MCF 10A (cell line): Measurements from ENCODE around the gene BASP1. TPM values are rescaled to one million over a fixed set of nuclear protein-coding genes. Genes with fewer than 3 reads are reported as not detected.
"Not testable (repeated sequence)": the region's sequence is repeated elsewhere in the genome, so short reads cannot be mapped to it uniquely, and the experiment has no call there.

Experiments used
- BruUV-seq: library from RNA; stranded (reverse); fragments of 400-500 nt; replicated peaks from 2 replicates; lab custom pipeline; 2021; lab: Mats Ljungman, UMichigan
- CTCF ChIA-PET: fragments of 300-600 bp; sonication (Branson Sonifier 250); formaldehyde crosslinking; extraction: SDS; loops from one replicate; lab custom pipeline; 2021; ENCODE audit warnings: antibody characterized with exemption, inconsistent platforms; lab: Yijun Ruan, JAX
- POLR2A ChIA-PET: fragments of 300-600, 350-650 bp; sonication (Branson Sonifier 250); formaldehyde crosslinking; extraction: SDS; loops from one replicate; lab custom pipeline; 2020; ENCODE audit warnings: antibody characterized with exemption, inconsistent platforms; lab: Yijun Ruan, JAX
- DNase-seq: peaks from one replicate; pipeline ENCODE4 v3.0.0-alpha.2; 2018; ENCODE audit not compliant: unreplicated experiment
- H3K27ac Mint-ChIP-seq: one replicate; pipeline ENCODE4 v1.8.0; 2022; ENCODE audit warnings: mild to moderate bottlenecking, low read depth, mixed read lengths; ENCODE audit not compliant: unreplicated experiment
- H3K27me3 Mint-ChIP-seq: one replicate; pipeline ENCODE4 v1.8.0; 2022; ENCODE audit warnings: mixed read lengths; ENCODE audit not compliant: insufficient read depth, unreplicated experiment
- H3K36me3 Mint-ChIP-seq: one replicate; pipeline ENCODE4 v1.8.0; 2022; ENCODE audit warnings: mild to moderate bottlenecking, moderate library complexity, mixed read lengths; ENCODE audit not compliant: insufficient read depth, unreplicated experiment
- H3K4me1 Mint-ChIP-seq: one replicate; pipeline ENCODE4 v1.8.0; 2022; ENCODE audit warnings: mixed read lengths; ENCODE audit not compliant: insufficient read depth, unreplicated experiment
- H3K4me3 Mint-ChIP-seq: one replicate; pipeline ENCODE4 v1.8.0; 2022; ENCODE audit warnings: mild to moderate bottlenecking, moderate library complexity, mixed read lengths; ENCODE audit not compliant: unreplicated experiment
- H3K9me3 Mint-ChIP-seq: one replicate; pipeline ENCODE4 v1.8.0; 2022; ENCODE audit warnings: mixed read lengths; ENCODE audit not compliant: unreplicated experiment
- intact Hi-C: fragments of 100-400 bp; cut with micrococcal nuclease; formaldehyde crosslinking; loops from 2 replicates; pipeline ENCODE4 v1.14.1; 2022
- total RNA-seq: library from RNA; stranded (reverse); gene quantifications from 2 replicates; pipeline ENCODE4 v1.2.3, GENCODE V29; 2022
- TF ChIP-seq, protein P1 (sequence below): fragments of 200-600 bp; IDR thresholded peaks from one replicate; pipeline ENCODE4 v1.8.0; 2022; ENCODE audit warnings: antibody characterized with exemption, mild to moderate bottlenecking; ENCODE audit not compliant: unreplicated experiment

The BASP1 gene
- total RNA-seq, 1 experiment from 2014 or later = 84.5 TPM

DNA sequence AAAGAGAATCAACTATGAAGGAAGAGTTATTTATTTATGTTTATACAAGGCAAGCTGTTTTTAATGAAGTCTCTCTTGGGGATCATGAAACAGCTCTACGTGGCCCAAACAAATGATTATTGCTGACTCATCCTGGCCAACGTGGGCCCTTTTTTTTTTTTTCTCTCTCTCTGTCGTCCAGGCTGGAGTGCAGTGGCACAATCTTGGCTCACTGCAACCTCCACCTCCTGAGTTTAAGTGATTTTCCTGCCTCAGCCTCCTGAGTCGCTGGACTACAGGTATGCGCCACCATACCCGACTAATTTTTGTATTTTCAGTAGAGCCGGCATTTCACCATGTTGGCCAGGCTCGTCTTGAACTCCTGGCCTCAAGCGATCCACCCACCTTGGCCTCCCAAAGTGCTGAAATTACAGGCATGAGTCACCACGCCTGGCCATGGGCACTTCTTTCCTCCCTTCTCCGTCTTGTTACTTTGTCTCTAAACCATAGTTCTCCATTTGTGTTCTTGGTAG lies 98.3 kb downstream of the BASP1 start:
- Mint-ChIP-seq H3K27ac (peak overlapping the region; percentile 75), H3K36me3 (no peaks in the 10 kb centered on the region), H3K4me3 (no peak overlapping the region), H3K27me3 (no peaks in the 10 kb centered on the region), H3K4me1 (peaks cover 35% of the 10 kb centered on the region), H3K9me3 (no peaks in the 10 kb centered on the region)
- ChIA-PET POLR2A (interaction anchor here (0.6 to 2.7 kb wide), 5 partner anchors 10 to 913 kb away, joined by 3 to 15 read pairs (median 3); no protein-coding TSS in a partner anchor), CTCF (interaction anchor here (0.6 kb wide), 1 partner anchor 124 kb away, joined by 3 read pairs; no protein-coding TSS in a partner anchor)
- DNase-seq = peak; percentile 70
- intact Hi-C loops = no loop called here
- TF ChIP-seq, protein P1, sequence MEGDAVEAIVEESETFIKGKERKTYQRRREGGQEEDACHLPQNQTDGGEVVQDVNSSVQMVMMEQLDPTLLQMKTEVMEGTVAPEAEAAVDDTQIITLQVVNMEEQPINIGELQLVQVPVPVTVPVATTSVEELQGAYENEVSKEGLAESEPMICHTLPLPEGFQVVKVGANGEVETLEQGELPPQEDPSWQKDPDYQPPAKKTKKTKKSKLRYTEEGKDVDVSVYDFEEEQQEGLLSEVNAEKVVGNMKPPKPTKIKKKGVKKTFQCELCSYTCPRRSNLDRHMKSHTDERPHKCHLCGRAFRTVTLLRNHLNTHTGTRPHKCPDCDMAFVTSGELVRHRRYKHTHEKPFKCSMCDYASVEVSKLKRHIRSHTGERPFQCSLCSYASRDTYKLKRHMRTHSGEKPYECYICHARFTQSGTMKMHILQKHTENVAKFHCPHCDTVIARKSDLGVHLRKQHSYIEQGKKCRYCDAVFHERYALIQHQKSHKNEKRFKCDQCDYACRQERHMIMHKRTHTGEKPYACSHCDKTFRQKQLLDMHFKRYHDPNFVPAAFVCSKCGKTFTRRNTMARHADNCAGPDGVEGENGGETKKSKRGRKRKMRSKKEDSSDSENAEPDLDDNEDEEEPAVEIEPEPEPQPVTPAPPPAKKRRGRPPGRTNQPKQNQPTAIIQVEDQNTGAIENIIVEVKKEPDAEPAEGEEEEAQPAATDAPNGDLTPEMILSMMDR = no peak
- no TSS peak for BruUV-seq

DNA sequence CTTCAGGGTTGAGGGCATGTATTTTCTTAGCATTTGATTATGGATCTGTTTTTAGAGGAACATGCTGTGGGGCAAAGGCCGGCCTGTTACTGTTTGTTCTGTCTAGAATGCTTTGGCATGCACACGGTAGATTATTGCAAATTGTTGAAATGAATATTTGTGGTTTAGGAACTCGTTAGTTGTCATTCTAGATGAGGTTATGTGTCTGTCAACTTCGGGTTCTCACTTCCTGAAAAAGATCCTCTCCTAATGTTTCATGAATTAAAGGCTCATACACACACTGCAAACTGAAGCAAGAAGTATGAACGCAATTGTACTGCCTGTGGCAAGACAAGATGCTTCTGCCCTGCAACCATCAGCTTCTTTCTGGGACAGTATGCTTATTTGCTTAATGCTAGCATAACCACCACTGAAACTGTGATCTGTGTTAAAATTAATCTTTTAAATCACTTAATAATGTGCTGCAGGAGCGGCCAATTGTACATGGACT lies 99.6 kb downstream of the BASP1 start:
- Mint-ChIP-seq H3K4me3 (peak overlapping the region; percentile 18), H3K27me3 (no peaks in the 10 kb centered on the region), H3K4me1 (peaks cover 35% of the 10 kb centered on the region), H3K9me3 (no peaks in the 10 kb centered on the region), H3K36me3 (no peaks in the 10 kb centered on the region), H3K27ac (peak overlapping the region; percentile 60)
- ChIA-PET POLR2A (interaction anchor here (0.8 to 2.7 kb wide), 2 partner anchors 11 to 90 kb away, joined by 4 to 15 read pairs; no protein-coding TSS in a partner anchor), CTCF (interaction anchor here (0.5 to 0.7 kb wide), 2 partner anchors 34 to 406 kb away, joined by 3 read pairs; no protein-coding TSS in a partner anchor)
- intact Hi-C loops = no loop called here
- TF ChIP-seq, protein P1 = no peak
- BruUV-seq = no TSS peak
- DNase-seq = peak; percentile 62

DNA sequence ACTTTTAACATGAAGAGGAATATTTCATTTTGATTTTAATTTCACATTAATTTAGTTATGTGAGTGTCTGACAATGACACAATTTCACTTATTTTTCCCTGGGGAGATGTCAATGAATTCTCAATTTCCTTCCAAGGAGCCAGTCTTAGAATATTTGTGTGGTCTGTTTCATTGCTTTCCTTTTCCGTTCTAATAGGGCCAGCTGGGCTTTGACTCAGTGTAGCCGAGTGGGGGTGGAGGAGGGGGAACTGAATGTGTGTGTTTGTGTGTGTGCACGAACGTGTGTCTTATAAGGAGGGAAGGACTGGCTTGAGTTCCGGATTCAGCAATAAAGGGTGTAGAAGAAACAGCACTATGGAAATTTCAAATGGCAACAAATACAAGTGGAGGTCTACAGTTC lies 100.0 kb downstream of the BASP1 start:
- DNase-seq = no peak
- no peaks in the 10 kb centered on the region for H3K9me3 Mint-ChIP-seq
- H3K36me3 Mint-ChIP-seq = no peaks in the 10 kb centered on the region
- peaks cover 35% of the 10 kb centered on the region for H3K4me1 Mint-ChIP-seq
- intact Hi-C loops = no loop called here
- no TSS peak for BruUV-seq
- ChIA-PET POLR2A (interaction anchor here (0.8 to 2.7 kb wide), 2 partner anchors 12 to 90 kb away, joined by 4 to 15 read pairs; no protein-coding TSS in a partner anchor), CTCF (interaction anchor here (0.7 kb wide), 1 partner anchor 34 kb away, joined by 3 read pairs; no protein-coding TSS in a partner anchor)
- no peaks in the 10 kb centered on the region for H3K27me3 Mint-ChIP-seq
- no peak overlapping the region for H3K4me3 Mint-ChIP-seq
- peak overlapping the region; percentile 60 for H3K27ac Mint-ChIP-seq
- TF ChIP-seq, protein P1 = no peak

DNA sequence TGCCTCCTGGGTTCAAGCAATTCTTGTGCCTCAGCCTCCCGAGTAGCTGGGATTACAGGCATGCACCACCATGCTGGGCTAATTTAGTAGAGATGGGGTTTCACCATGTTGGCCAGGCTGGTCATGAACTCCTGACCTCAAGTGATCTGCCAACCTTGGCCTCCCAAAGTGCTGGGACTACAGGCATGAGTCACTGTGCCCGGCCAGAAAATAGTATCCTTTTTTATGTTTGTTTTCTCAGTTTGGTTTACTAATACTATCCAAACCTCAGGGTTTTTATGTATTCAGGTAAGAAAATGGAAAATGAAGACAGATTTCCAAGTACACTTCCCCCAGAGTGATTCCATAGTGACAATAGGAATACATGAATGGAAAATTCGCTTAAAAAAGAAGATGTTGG lies 101.7 kb downstream of the BASP1 start:
- H3K36me3 Mint-ChIP-seq, H3K27me3 Mint-ChIP-seq, H3K27ac Mint-ChIP-seq, DNase-seq, POLR2A ChIA-PET, intact Hi-C loops, BruUV-seq, H3K9me3 Mint-ChIP-seq, H3K4me3 Mint-ChIP-seq, CTCF ChIA-PET: not testable (repeated sequence)
- H3K4me1 Mint-ChIP-seq = peaks cover 35% of the 10 kb centered on the region
